H1 (cell line): Measurements from ENCODE around the gene ADAMTS20. TPM values are rescaled to one million over a fixed set of nuclear protein-coding genes. Genes with fewer than 3 reads are reported as not detected.

Experiments
- CTCF ChIA-PET: fragments of 300-600 bp; sonication (Branson Sonifier 250); formaldehyde crosslinking; loops from one replicate; lab custom pipeline; 2021; ENCODE audit not compliant: partially characterized antibody; lab: Charles Lee
- POLR2A ChIA-PET: fragments of 300-600 bp; sonication (Branson Sonifier 250); formaldehyde crosslinking; loops from one replicate; lab custom pipeline; 2021; ENCODE audit warnings: inconsistent platforms; ENCODE audit not compliant: partially characterized antibody; lab: Charles Lee
- DNase-seq, 2 experiments: peaks; one replicate each; pipeline versions ENCODE4 v3.0.0 to v3.0.0-alpha.2; 2010 to 2022; ENCODE audit warnings: low spot score in 2 of 2, low read depth in 1 of 2, mixed read lengths in 1 of 2
- FAIRE-seq: peaks from 2 replicates; lab custom pipeline; 2011; peaks lifted over from hg19 to GRCh38; lab: Jason Lieb, UNC
- H2AFZ ChIP-seq: 2 replicates; pipeline ENCODE4 v1.8.1; 2012; ENCODE audit warnings: low read length, inconsistent platforms
- H2AK5ac ChIP-seq: 2 replicates; pipeline ENCODE4 v1.6.1; 2013; ENCODE audit warnings: low read depth, low read length
- H2BK120ac ChIP-seq: replicated peaks from 2 replicates; pipeline ENCODE3; 2013; ENCODE audit warnings: low read depth, low read length, inconsistent platforms
- H2BK12ac ChIP-seq: 2 replicates; pipeline ENCODE4 v1.6.1; 2013; ENCODE audit warnings: low read depth, low read length
- H2BK15ac ChIP-seq: 2 replicates; pipeline ENCODE4 v1.6.1; 2013; ENCODE audit warnings: low read length
- H2BK20ac ChIP-seq: 2 replicates; pipeline ENCODE4 v1.6.1; 2013; ENCODE audit warnings: low read length
- H2BK5ac ChIP-seq: 2 replicates; pipeline ENCODE4 v1.6.1; 2013; ENCODE audit warnings: low read depth, low read length
- H3K14ac ChIP-seq: 2 replicates; pipeline ENCODE4 v1.6.1; 2013; ENCODE audit warnings: inconsistent platforms; ENCODE audit not compliant: insufficient read length
- H3K18ac ChIP-seq: 2 replicates; pipeline ENCODE4 v1.6.1; 2013; ENCODE audit warnings: low read length; ENCODE audit errors: extremely low read depth
- H3K23ac ChIP-seq: 2 replicates; pipeline ENCODE4 v1.6.1; 2013; ENCODE audit warnings: inconsistent platforms; ENCODE audit not compliant: insufficient read length
- H3K23me2 ChIP-seq: 2 replicates; pipeline ENCODE4 v1.6.1; 2013; ENCODE audit warnings: low read depth, low read length
- H3K27ac ChIP-seq: 2 replicates; pipeline ENCODE4 v1.6.1; 2011; ENCODE audit warnings: low read depth, low read length, inconsistent platforms
- H3K27me3 ChIP-seq, 4 experiments: replicated peaks in 1 of 4; 1 replicate in 1 of 4; 2 replicates in 3 of 4; pipeline versions ENCODE4 v1.6.1 to v1.8.1; 2011 to 2013; ENCODE audit warnings: low read length in 3 of 4, mild to moderate bottlenecking in 3 of 4, inconsistent platforms in 2 of 4, mixed read lengths in 2 of 4, moderate library complexity in 1 of 4; ENCODE audit not compliant: control insufficient read depth in 3 of 4, insufficient read depth in 3 of 4; ENCODE audit errors: extremely low read depth in 1 of 4
- H3K36me3 ChIP-seq, 4 experiments: 2 replicates each; pipeline versions ENCODE4 v1.6.1 to v1.8.1; 2011 to 2013; ENCODE audit warnings: mild to moderate bottlenecking in 4 of 4, low read length in 3 of 4, moderate library complexity in 2 of 4, control low read depth in 1 of 4, inconsistent platforms in 1 of 4; ENCODE audit not compliant: insufficient read depth in 4 of 4, control insufficient read depth in 2 of 4
- H3K4ac ChIP-seq: replicated peaks from 2 replicates; pipeline ENCODE3; 2013; ENCODE audit warnings: low read length, low read depth, mixed read lengths, inconsistent platforms; ENCODE audit not compliant: insufficient read length
- H3K4me1 ChIP-seq, 4 experiments: replicated peaks in 1 of 4; 1 replicate in 1 of 4; 2 replicates in 3 of 4; pipeline versions ENCODE4 v1.6.1 to v1.8.1; 2011 to 2013; ENCODE audit warnings: low read length in 3 of 4, inconsistent platforms in 2 of 4, mixed read lengths in 1 of 4; ENCODE audit not compliant: insufficient read depth in 4 of 4, control insufficient read depth in 3 of 4
- H3K4me2 ChIP-seq, 2 experiments: 2 replicates each; pipeline versions ENCODE4 v1.6.1 to v1.8.1; 2011 to 2013; ENCODE audit warnings: low read depth in 2 of 2, low read length in 2 of 2, control low read depth in 1 of 2, inconsistent platforms in 1 of 2, mild to moderate bottlenecking in 1 of 2; ENCODE audit not compliant: insufficient read depth in 1 of 2
- H3K4me3 ChIP-seq, 4 experiments: fragments of 200-600, 300-600 bp in 1 of 4; sonication (generic), shearing (Covaris generic), sonication (Bioruptor Twin) in 1 of 4; 2 replicates each; pipeline versions ENCODE4 v1.5.1 to v1.8.1; 2011 to 2016; ENCODE audit warnings: low read length in 4 of 4, low read depth in 3 of 4, control low read depth in 2 of 4, inconsistent platforms in 2 of 4, mild to moderate bottlenecking in 2 of 4, mixed read lengths in 1 of 4, moderate library complexity in 1 of 4; ENCODE audit not compliant: insufficient read depth in 2 of 4; ENCODE audit errors: extremely low read depth in 1 of 4
- H3K56ac ChIP-seq: replicated peaks from 2 replicates; pipeline ENCODE3; 2013; ENCODE audit warnings: low read depth, mild to moderate bottlenecking, mixed read lengths, low read length, inconsistent platforms; ENCODE audit not compliant: insufficient read length
- H3K79me1 ChIP-seq: 2 replicates; pipeline ENCODE4 v1.6.1; 2013; ENCODE audit warnings: low read depth, low read length, control low read depth
- H3K79me2 ChIP-seq, 2 experiments: 2 replicates each; pipeline versions ENCODE4 v1.6.1 to v1.8.1; 2012 to 2013; ENCODE audit warnings: low read length in 2 of 2, mild to moderate bottlenecking in 2 of 2, inconsistent platforms in 1 of 2; ENCODE audit not compliant: insufficient read depth in 2 of 2, control insufficient read depth in 1 of 2
- H3K9ac ChIP-seq, 4 experiments: replicated peaks in 1 of 4; 1 replicate in 1 of 4; 2 replicates in 3 of 4; pipeline versions ENCODE4 v1.6.1 to v1.8.1; 2011 to 2013; ENCODE audit warnings: low read depth in 3 of 4, low read length in 3 of 4, control low read depth in 2 of 4, mild to moderate bottlenecking in 2 of 4, moderate library complexity in 2 of 4, inconsistent platforms in 1 of 4; ENCODE audit errors: extremely low read depth in 1 of 4
- H3K9me3 ChIP-seq, 2 experiments: 2 replicates each; pipeline versions ENCODE4 v1.6.1 to v1.8.1; 2012 to 2013; ENCODE audit warnings: mild to moderate bottlenecking in 2 of 2, moderate library complexity in 2 of 2, control low read depth in 1 of 2, inconsistent platforms in 1 of 2, low read depth in 1 of 2, low read length in 1 of 2, mixed read lengths in 1 of 2; ENCODE audit not compliant: insufficient read depth in 2 of 2
- H4K20me1 ChIP-seq, 2 experiments: replicated peaks in 1 of 2; 2 replicates each; pipeline versions ENCODE3 to v1.8.1; 2011 to 2013; ENCODE audit warnings: inconsistent platforms in 2 of 2, low read length in 2 of 2, mild to moderate bottlenecking in 1 of 2; ENCODE audit not compliant: insufficient read depth in 2 of 2, control insufficient read depth in 1 of 2
- H4K5ac ChIP-seq: 2 replicates; pipeline ENCODE4 v1.6.1; 2013; ENCODE audit warnings: low read length, low read depth, mixed read lengths, inconsistent platforms; ENCODE audit not compliant: insufficient read length
- H4K8ac ChIP-seq: 2 replicates; pipeline ENCODE4 v1.8.0; 2013; ENCODE audit warnings: mild to moderate bottlenecking, moderate library complexity, low read length, inconsistent platforms; ENCODE audit not compliant: insufficient read depth; ENCODE audit errors: extremely low read depth
- H4K91ac ChIP-seq: replicated peaks from 2 replicates; pipeline ENCODE3; 2013; ENCODE audit warnings: low read length, mixed read lengths, inconsistent platforms; ENCODE audit not compliant: insufficient read length
- BRCA1 ChIP-seq: IDR thresholded peaks from 2 replicates; pipeline ENCODE4 v1.6.1; 2012; ENCODE audit warnings: low read depth, low read length, improper control_type of control experiment
- CREB1 ChIP-seq: IDR thresholded peaks from 2 replicates; pipeline ENCODE4 v1.6.1; 2012; ENCODE audit warnings: inconsistent platforms
- EGR1 ChIP-seq: IDR thresholded peaks from 2 replicates; pipeline ENCODE4 v1.6.1; 2011; ENCODE audit warnings: low read depth, low read length, borderline replicate concordance
- HDAC2 ChIP-seq, 2 experiments: fragments of 300-600 bp in 1 of 2; sonication (generic) in 1 of 2; IDR thresholded peaks; 2 replicates each; pipeline ENCODE4 v1.6.1; 2011 to 2012; ENCODE audit warnings: low read depth in 2 of 2, low read length in 2 of 2, mild to moderate bottlenecking in 2 of 2, moderate library complexity in 2 of 2, borderline replicate concordance in 1 of 2, inconsistent platforms in 1 of 2
- KDM5A ChIP-seq: fragments of 200-600 bp; IDR thresholded peaks from 2 replicates; pipeline ENCODE4 v1.7.1; 2012; ENCODE audit warnings: mild to moderate bottlenecking, low read length, inconsistent platforms, mixed read lengths
- POLR2A ChIP-seq, 2 experiments: IDR thresholded peaks; 1 replicate in 1 of 2; 2 replicates in 1 of 2; pipeline ENCODE4 v1.6.1; 2011; ENCODE audit warnings: low read depth in 2 of 2, low read length in 2 of 2, mild to moderate bottlenecking in 2 of 2; ENCODE audit errors: control extremely low read depth in 1 of 2
- POLR2AphosphoS5 ChIP-seq: IDR thresholded peaks from 2 replicates; pipeline ENCODE4 v1.6.1; 2011; ENCODE audit warnings: low read depth, low read length
- SAP30 ChIP-seq: fragments of 300-600 bp; sonication (generic); IDR thresholded peaks from 2 replicates; pipeline ENCODE4 v1.7.1; 2012; ENCODE audit warnings: low read length, moderate library complexity, mild to moderate bottlenecking, inconsistent platforms; ENCODE audit not compliant: insufficient read depth, insufficient replicate concordance
- SIN3A ChIP-seq, 2 experiments: IDR thresholded peaks in 1 of 2; conservative IDR thresholded peaks in 1 of 2; 2 replicates each; pipeline ENCODE4 v1.6.1; 2011 to 2012; ENCODE audit warnings: low read length in 2 of 2, improper control_type of control experiment in 1 of 2, low read depth in 1 of 2, mild to moderate bottlenecking in 1 of 2
- TCF12 ChIP-seq: IDR thresholded peaks from 2 replicates; pipeline ENCODE4 v1.6.1; 2011; ENCODE audit warnings: low read depth, mild to moderate bottlenecking, low read length
- WGBS, 2 experiments: shearing (Covaris generic) in 1 of 2; methylation state at CpG; one replicate each; pipeline versions ENCODE4 v1.1.6 to v1.1.7; 2013 to 2015; ENCODE audit warnings: low lambda C conversion rate in 2 of 2, mixed read lengths in 2 of 2, inconsistent platforms in 1 of 2, low coverage in 1 of 2, missing lambda C conversion rate in 1 of 2; ENCODE audit not compliant: insufficient replicate concordance in 2 of 2, insufficient coverage in 1 of 2, insufficient read length in 1 of 2; ENCODE audit errors: extremely low coverage in 1 of 2, missing lambda C conversion rate in 1 of 2; 5-methylcytosine and 5-hydroxymethylcytosine counted together
- polyA plus RNA-seq, 7 experiments: library from polyadenylated mRNA; depleted of rRNA in 3 of 7; stranded (reverse) in 5 of 7; unstranded in 2 of 7; fragments of >200 nt in 5 of 7; fragments of 200-250 nt in 2 of 7; gene quantifications; 1 replicate in 5 of 7; 2 replicates in 1 of 7; 4 replicates in 1 of 7; pipeline versions ENCODE4 v1.2.1 to v1.2.3, GENCODE V29; 2011 to 2013; ENCODE audit warnings: missing spikeins in 2 of 7, mixed read lengths in 2 of 7
- total RNA-seq: library from RNA; stranded (reverse); fragmentation: NEBNext Ultra II Directional; extraction: Animal tissue kit (Norgen Biotek cat#: 25700); gene quantifications from 2 replicates; pipeline ENCODE4 v1.2.1, GENCODE V29; 2021
- TF ChIP-seq, protein P1 (sequence below): IDR thresholded peaks from 2 replicates; pipeline ENCODE4 v1.6.1; 2012; ENCODE audit warnings: low read length, inconsistent platforms

ADAMTS20 gene
- total and polyA plus RNA-seq, 2 of the 8 experiments (the other 6 are each of a cell fraction or from before 2014, with no cell fraction given) = 2.9 to 5.1 TPM

DNA sequence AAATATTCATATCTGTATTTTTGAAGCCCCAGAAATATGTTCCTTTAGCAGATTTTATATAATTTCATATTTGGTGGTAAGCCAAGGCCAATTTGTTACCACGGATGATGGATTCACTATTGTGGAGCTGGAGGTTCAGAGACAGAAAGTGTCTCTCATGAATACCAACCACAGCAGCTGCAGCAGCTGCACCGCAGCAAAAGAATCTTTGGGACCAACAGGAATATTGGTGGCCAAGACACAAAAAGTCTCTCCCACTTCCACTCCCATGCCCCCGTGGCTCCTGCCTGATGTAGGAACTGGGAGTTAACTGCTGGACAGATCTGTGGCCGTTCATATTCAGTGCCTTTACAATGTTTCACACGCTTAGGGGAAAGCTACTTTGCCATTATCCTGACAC, 155.3 kb downstream of the ADAMTS20 start:
- 91% methylated on average over 5 of the region's 5 CpGs; no CpG with 5 or more reads in 1 of the 2 experiments for WGBS, 2 experiments
- Histone ChIP-seq H2BK12ac (no peak overlapping the region), H3K4me1 (no peaks in the 10 kb centered on the region), H3K9ac (no peak overlapping the region), H2BK5ac (no peak overlapping the region), H3K27me3 (no peaks in the 10 kb centered on the region), H2AK5ac (no peak overlapping the region), H4K8ac (no peak overlapping the region), H3K23ac (no peak overlapping the region), H3K4me2 (no peak overlapping the region), H2BK20ac (no peak overlapping the region), H2AFZ (no peak overlapping the region), H3K23me2 (no peaks in the 10 kb centered on the region), H2BK15ac (no peak overlapping the region), H3K4me3 (no peak overlapping the region), H3K18ac (no peak overlapping the region), H3K4ac (no peak overlapping the region), H3K79me2 (no peaks in the 10 kb centered on the region), H3K27ac (no peak overlapping the region), H3K36me3 (no peaks in the 10 kb centered on the region), H3K79me1 (no peaks in the 10 kb centered on the region), H3K9me3 (no peaks in the 10 kb centered on the region), H2BK120ac (no peak overlapping the region), H3K14ac (no peak overlapping the region), H3K56ac (no peak overlapping the region), H4K91ac (no peak overlapping the region), H4K20me1 (no peaks in the 10 kb centered on the region), H4K5ac (no peak overlapping the region)
- CTCF ChIA-PET = no interaction called here
- POLR2A ChIA-PET = no interaction called here
- TF ChIP-seq SIN3A (conservative IDR thresholded peaks at IDR 0.05 in 1 of 2, IDR thresholded peaks at IDR 0.05 in 1 of 2; ENCODE audit: low read depth in 1 of 2, low read length in 2 of 2) = no peak
- no peak for TF ChIP-seq CREB1
- no peak for TF ChIP-seq SAP30
- no peak for TF ChIP-seq POLR2A (IDR thresholded peaks at IDR 0.05; ENCODE audit: control extremely low read depth in 1 of 2, low read depth in 2 of 2, low read length in 2 of 2)
- TF ChIP-seq BRCA1 = no peak
- TF ChIP-seq, protein P1, sequence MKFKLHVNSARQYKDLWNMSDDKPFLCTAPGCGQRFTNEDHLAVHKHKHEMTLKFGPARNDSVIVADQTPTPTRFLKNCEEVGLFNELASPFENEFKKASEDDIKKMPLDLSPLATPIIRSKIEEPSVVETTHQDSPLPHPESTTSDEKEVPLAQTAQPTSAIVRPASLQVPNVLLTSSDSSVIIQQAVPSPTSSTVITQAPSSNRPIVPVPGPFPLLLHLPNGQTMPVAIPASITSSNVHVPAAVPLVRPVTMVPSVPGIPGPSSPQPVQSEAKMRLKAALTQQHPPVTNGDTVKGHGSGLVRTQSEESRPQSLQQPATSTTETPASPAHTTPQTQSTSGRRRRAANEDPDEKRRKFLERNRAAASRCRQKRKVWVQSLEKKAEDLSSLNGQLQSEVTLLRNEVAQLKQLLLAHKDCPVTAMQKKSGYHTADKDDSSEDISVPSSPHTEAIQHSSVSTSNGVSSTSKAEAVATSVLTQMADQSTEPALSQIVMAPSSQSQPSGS = no peak
- no peak for TF ChIP-seq EGR1
- no peak for TF ChIP-seq HDAC2 (IDR thresholded peaks at IDR 0.05; ENCODE audit: borderline replicate concordance in 1 of 2, low read depth in 2 of 2, low read length in 2 of 2)
- TF ChIP-seq TCF12 = no peak
- no peak for TF ChIP-seq KDM5A
- TF ChIP-seq POLR2AphosphoS5 = no peak
- FAIRE-seq (no peak), DNase-seq (no peak)
